ENCODE data around the gene CELF1. TPM values are rescaled to one million over a fixed set of nuclear protein-coding genes. Genes with fewer than 3 reads are reported as not detected.

The CELF1 gene
- total and polyA plus RNA-seq, 2 of the 13 experiments (the other 11 are each of a cell fraction or from before 2014, with no cell fraction given) = 69.0 to 80.1 TPM

GRCh38 chr11:47578524-47579494 is 25.9 kb upstream of the CELF1 start, which contains the start of the genes KBTBD4 and NDUFS3 (continued):
- TF ChIP-seq CSRNP1 (CRISPR knock-in tag; IDR thresholded peaks at IDR 0.05) (peak; percentile 89; the same call in 1 of the 2 replicates), NFKB2 (CRISPR knock-in tag; IDR thresholded peaks at IDR 0.05; ENCODE audit: borderline replicate concordance) (peak; percentile 76; the same call in 1 of the 2 replicates), KAT7 (CRISPR knock-in tag; IDR thresholded peaks at IDR 0.05; ENCODE audit: borderline replicate concordance) (peak; percentile 99), ARID4A (CRISPR knock-in tag; IDR thresholded peaks at IDR 0.05; ENCODE audit: borderline replicate concordance) (peak; percentile 98), ZBTB4 (CRISPR knock-in tag; IDR thresholded peaks at IDR 0.05; ENCODE audit: borderline replicate concordance) (peak; percentile 72; the same call in 1 of the 2 replicates), PRDM15 (CRISPR knock-in tag; IDR thresholded peaks at IDR 0.05) (no peak), ZNF24 (IDR thresholded peaks at IDR 0.05) (peak; percentile 69; the same call in 1 of the 2 replicates), YY1 (IDR thresholded peaks at IDR 0.05; ENCODE audit: insufficient read depth, insufficient replicate concordance, low read depth, low read length) (peak; percentile 97), CHCHD3 (CRISPR knock-in tag; IDR thresholded peaks at IDR 0.05) (peak; percentile 62; the same call in 1 of the 2 replicates), BRF2 (CRISPR knock-in tag; IDR thresholded peaks at IDR 0.05) (peak; percentile 91; the same call in 1 of the 2 replicates), KMT2B (CRISPR knock-in tag; IDR thresholded peaks at IDR 0.05) (peak; percentile 98)
